Fibroblast of skin of scalp (primary cell): ENCODE measurements around the gene TXNRD1.

ENCODE experiments used
- DNase-seq: peaks from one replicate; pipeline ENCODE4 v3.0.0-alpha.2; 2013

TXNRD1 gene

DNA sequence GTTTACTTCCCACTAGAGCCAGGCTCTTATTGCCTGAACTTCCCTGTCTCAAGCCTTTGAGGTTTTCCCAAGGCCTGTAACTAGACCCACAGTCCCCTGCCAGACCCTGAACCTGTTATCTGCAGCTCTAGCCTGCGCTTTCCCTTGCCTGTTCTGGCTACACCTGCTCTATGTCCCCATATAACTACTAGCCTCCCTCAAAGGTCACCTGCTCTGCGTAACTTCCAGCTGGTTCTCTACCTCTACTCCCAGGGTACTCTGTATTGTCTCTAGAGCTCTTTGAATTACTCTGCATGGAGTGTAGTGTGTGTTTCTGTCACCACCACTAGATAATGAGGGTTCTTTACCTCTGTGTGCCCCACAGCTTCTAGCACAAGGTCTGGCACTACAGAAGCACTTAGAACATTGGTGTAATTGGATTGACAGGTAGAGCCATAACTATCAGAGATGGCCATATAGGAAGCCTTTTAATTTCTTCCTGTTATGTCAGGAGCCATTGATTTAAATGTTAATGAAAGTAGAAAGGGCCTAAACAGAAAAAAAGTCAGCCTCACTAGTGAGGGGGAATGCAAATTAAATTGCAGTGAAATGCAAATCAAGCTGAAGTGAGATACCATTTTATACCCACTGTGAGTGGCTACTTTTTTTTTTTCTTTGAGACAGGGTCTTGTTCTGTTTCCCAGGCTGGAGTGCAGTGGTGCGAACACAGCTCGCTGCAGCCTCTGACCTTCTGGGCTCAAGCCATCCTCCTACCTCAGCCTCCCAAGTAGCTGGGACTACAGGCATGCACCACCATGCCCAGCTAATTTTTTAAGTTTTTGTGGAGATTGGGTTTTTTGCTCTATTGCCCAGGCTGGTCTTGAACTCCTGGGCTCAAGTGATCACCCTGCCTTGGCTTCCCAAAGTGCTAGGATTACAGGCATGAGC, 135.7 kb downstream of the TXNRD1 start:
- DNase-seq: no peak

DNA sequence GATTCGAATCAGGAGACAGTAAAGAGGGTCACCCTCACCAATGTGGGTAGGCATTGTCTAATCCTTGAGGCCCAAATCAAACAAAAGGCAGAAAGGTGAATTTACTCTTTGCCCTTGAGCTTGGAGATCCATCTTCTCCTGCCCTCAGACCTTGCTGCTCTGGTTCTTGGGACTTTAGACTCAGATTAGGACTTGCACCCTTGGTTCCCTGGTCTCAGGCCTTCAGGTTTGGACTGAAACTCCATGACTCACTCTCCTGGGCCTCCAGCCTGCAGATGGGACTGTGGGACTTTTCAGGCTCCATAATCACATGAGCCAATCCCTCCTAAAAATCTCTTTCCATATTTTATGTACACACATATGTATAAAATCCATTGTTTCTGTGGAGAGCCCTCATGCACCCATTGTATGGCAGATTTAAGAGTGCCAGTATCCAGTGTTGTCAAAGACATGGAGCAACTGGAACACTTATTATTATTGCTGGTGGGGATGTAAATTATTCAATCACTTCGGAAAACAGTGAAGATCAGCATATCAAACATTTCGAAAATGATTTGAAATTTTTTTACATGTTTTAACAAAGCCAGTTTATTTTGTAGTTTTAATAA, 136.6 kb downstream of the TXNRD1 start:
- DNase-seq: no peak

DNA sequence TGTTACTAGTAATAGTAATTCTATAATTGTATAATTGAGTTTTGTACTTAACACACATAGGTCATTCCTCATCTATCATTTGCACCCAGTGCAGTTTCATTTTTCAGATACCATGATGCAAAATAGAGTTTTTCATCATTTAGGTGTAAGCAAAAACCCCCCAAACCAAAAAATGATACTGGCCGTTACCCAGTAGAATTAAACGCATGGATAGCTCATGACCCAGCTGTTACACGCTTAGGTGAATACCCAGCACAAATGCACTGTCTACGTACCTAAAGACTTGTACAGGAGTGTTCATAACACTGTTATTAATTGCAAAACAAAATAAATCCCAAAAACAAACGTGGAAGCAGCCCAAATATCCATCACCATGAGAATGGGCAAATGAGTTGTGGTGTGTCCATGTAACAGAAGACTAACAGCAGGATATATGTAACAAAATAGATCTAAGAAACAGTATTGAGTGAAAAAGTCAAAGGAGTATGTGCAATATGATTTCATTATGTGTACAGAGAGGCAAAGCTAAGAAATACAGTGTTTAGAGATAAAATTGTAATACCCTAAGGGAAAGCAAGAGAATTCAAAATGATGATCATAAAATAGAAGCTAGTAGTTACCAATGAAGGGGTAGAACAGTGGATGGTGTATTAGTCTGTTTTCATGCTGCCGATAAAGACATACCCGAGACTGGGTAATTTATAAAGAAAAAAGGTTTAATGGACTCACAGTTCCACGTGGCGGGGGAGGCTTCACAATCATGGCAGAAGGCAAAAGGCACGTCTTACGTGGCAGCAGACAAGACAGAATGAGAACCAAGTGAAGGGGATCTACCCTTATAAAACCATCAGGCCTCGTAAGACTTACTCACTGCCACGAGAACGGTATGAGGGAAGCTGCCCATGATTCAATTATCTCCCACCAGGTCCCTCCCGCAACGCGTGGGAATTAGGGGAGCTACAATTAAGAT, 137.7 kb downstream of the TXNRD1 start:
- no peak for DNase-seq

DNA sequence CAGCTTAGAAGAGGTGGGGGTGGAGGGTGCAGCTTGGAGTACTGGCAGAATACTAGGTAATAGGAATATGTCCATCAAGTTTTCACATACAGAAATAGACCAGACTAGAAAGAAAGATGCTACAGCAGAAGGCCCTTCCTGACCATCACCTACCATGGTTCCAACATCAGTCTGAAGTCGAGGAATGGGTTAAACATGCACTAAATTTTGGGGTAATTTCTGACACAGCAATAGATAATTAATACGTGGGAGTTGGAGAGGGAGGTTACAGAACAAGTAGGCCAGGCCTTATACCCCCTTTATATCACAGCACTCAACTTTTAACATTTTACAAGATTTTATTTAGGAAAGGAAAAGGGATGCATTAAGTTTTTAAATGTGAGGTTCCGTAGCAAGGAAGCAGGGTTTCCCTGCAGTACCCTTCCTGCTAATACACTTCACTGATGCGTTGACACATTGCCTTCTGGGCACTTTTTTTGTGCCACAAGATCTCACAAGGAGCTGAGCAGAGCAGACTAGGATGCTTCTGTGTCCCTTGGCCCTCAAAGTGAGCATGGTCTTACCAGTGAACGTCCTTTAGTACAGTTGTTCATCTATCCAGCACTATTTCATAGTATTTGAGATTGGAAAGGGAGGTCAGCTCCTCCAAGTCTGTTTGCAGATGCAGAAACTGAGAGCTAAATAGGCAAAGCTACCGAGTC, 138.7 kb downstream of the TXNRD1 start:
- DNase-seq: no peak

DNA sequence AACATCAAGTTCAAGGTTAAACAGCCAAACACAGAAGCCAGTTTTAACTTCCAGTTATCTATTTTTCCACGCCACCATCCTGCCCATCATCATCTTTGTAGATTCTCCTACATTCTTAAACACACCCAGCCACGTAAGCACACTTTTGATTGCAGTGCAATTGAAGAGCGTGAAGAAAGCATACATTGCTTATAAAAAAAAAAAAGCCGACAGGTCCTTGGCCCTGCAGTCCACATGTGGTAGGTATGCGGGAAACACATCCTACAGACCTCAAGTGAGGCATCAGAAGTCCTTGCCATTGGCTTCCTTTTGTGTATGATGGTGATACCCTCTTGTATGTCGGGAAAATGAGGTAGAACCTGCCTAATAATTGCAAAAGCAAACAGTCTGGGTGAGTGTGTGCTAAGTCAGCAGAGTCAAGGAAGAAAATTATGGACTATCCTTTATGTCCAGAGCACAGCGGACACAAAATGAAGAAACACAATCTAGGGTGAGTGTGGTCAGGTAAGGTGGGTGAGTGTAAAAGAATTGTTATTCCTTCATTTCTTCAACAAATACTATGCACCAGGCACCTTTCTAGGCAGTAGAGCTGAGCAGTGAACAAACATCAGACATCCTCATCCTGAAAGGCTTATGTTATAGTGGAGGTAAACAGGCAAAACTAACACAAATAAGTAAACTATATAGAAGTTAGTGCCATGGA, 139.4 kb downstream of the TXNRD1 start:
- DNase-seq: no peak

DNA sequence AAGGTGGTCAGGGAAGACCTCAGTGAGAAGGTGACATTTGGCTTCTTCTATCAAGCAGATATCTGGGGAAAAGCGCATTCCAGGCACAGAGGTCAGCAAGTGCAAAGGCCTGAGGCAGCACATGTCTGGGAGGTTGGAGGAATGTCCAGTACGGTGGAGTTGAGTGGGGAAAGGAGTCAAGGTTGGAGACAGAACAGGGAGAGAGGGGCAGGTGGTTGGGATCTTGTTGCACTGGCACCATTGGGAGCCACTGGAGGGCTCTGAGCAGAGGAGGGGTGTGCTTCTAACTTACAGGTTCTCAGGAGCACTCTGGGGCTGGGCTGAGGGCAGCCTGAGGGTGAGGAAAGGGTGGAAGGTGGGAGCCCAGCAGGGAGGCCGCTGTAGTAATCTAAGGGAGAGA, 140.1 kb downstream of the TXNRD1 start:
- DNase-seq: no peak

DNA sequence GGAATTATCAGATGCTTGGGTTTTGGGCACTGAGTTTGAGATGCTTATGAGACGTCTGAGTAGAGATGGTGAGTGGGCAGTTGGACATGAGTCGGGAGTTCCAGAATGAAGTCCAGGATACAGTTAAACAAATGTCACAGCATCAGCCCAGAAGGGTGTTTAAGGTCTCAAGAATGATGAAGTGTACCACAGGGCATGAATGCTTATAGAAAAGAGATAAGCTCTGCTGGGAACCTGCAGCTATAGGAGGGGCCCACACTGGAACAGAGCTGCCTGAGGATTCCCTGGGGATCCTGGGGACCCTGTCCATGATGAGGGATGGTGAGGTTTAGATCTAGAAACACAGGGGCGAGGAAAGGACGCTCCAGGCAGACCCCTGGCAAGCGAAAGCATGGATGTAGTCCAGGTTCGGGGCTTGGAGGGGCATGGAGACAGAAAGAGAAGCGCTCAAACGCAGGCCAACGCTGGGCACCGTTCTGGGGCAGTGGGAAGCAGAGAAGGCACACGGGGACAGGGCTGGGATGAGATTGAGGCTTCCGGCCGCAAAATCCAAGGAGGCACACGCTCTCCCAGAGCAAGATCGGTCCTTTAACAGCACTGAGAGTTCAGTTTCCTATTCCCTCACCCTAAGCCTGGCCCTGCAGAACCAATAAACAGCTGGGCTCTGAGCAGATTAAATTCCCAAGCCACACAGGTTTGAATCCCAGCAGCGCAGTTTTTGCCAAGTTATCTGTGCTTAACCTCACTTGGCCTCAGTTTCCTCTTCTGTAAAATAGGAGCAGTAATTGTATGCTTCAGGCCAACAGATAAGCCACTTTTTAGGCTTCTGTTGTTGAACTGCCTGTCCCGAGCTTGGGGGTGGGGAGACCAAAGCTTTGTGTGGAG, 140.9 kb downstream of the TXNRD1 start:
- no peak for DNase-seq

DNA sequence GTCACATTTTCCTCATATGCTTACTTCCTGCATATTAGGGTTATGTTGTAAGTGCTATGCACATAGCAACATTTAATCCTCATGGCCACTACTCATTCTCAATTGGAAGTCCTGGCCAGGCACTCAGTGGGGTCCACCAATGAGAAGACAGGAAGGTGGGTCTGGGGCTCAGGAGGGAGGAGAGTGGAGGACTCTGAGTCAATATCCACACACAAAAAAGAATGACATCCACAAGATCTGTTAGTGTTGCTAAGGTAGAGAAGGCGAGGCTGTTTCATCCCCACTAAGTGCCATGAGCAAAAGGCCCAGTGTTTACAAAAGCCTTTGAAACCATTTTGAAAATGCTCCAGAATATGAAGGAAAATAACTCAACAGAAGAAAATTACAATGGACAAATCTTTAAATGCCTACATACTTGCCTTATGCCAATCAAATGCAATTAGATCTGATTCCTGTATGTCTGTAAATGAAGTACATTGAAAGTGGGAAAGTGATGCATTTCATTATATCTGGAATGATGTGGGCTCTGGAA, 141.9 kb downstream of the TXNRD1 start:
- peak; percentile 34 for DNase-seq

DNA sequence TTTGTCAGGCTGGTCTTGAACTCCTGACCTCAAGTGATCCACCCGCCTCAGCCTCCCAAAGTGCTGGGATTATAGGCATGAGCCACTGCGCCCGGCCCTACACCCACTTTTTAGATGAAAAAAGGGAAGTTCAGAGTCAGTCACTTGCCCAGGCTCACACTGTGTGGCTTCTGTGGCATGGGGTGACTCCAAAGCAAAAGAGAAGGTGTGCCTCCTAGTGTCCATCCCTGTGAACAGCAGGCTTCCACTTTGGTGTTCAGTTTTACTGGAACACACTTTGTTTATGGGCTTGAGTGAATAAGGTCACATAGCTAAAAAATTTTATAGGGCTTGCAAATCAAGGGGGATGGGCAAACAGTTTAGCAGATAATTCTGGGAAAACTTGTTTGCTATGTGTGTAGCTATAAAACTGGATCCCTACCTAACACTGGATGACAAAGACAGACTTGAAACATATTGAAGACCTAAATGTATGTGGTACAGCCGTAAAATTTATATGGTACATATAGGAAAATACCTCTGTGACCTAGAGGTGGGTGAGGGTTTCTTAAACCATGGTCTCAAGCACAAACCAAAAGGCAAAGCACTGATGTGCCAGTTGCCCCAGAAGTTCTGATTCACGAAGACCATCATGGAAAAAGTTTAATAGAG, 142.9 kb downstream of the TXNRD1 start:
- peak; percentile 45 for DNase-seq

DNA sequence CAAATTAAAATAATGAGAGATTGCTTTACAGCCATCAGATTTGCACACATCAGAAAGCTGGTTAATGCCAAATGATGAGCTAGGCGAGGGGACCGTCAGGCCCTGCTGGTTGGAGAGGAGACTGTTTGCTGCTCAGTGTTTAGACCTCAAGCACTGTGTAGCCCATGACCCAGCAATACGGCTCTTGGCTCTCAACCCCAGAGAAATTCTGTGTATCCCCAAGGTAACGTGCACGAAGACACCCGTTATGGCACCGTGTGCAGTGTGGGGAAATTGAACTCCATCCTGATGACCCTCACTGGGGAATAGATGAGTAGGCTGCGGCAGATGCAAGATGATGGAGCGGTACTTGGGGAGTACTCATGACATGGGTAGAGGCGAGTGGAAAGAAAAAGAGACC, 143.6 kb downstream of the TXNRD1 start:
- DNase-seq: no peak

DNA sequence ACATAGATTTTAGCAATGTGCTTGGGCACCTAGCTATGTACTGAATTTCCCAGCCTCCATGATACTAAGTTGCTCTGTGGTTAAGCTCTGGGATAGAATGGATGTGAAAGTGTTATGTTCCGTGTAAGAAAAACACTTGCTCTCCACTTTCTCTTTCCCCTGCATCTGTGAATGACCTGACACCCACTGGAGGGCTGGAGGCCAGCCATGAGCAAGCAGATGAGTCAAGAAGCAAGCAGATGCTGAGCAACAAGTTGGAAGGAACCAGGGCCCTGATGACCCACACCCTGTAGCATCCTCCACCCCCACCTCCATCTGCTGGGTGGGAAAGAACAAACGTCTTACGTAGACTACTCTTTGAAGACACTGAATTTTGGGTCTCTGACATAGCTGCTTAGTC, 144.6 kb downstream of the TXNRD1 start:
- no peak for DNase-seq

DNA sequence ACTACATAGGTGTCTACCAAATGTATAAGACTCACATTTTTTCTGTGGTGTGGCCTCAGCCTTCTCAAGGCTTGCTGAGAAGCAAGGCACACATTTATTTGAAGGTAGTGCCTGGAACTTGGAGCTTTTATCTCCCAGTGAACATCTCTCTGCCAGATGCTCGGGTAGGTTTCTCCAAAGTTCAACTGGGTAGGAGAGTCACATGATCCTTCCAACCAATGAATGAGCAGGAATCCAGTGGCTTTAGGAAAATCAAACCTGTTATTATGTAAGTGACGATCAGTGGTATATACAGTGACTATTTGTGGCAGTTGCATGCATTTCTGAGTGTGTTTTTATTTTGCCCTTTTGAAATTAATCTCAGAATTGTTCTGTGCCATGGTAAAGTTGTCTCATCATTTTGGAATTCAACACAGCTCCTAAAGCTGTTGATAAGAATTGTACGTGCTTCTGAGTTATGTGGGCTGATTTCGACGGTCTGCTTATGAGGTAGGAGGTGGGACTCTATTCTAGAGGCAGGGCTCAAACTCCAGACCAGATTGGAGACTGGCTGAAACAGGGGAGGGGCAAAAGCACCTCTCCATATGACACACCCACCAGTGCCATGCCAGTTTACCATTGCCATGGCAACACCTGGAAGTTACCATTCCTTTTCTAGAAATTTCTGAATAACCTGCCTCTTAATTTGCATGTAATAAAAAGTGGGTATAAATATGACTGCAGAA, 145.6 kb downstream of the TXNRD1 start:
- DNase-seq: peak; percentile 22

DNA sequence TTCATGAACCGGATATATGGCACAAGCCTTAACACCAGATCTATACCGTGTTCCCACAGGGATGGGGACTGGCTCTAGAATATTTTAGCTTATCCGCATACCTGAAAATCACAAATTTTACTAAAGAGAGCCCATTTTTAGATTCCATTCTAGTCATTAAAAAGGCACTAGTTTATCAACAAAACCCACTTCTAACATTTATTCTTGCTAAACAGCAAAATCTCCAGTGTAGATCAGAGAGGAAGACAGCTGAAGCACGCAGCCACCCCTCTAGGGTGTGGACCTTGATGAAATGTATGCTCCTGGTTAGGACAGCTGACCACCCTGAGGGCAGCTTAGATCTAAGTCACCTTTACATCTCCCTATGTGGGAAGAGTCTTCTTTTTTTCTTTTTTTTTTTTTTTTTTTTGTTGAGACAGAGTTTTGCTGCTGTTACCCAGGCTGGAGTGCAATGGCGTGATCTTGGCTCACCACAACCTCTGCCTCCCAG, 150.4 kb downstream of the TXNRD1 start:
- no peak for DNase-seq

DNA sequence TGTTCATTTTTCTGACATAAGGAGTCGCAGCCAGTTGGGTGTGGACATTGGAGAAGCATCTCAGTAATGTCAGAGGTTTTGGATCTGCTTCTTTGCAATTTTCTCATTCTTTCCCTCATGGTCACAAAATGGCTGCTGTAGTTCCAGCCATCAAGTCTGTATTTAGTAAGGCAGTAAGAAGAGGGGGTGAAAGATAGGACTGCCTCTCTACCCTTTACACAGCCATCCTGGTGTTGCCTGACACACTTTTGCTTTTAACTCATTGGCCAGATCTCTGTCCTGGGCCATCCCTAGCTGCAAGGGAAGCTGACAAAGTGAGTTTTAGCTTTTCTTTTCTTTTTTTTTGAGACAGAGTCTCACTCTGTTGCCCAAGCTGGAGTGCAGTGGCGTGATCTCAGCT, 154.1 kb downstream of the TXNRD1 start:
- no peak for DNase-seq

DNA sequence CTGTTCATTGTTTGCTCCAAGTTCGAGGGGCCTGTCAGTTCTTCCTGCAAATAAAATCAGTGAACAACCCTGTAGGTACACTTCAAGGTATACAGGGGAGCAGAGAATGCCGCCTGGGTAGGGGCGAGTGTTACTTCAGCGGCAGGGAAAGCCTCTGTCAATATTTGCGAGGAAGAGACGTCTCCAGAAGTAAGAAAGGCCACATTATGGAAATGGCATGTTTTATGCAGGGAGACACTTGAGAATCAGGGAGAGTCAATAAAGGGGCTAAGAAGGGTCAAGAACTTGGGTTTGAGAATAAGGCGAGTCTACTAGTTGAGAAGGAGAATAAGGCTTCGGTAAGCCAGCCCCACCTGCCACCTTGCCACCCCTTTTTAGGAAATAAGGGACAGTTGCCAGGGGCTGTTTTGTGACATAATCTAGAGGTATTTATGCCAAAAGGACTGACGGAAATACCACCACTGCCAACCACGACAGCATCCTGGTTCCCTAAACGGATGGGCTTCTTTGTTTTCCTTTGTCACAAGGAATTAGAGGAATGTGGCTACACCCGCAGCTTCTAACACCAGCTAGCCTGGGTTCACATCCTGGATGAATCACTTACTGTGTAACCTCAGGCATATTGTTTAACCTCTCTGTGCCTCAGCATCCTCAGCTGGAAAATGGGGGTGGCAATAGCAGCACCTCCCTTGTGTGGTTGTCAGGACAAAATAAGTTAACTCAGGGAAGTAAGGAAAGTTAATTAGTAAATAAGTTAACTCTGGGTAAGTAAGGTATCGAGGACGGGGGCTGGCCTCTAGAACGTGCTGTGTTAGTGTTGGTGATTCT, 155.7 kb downstream of the TXNRD1 start:
- DNase-seq: peak; percentile 80

DNA sequence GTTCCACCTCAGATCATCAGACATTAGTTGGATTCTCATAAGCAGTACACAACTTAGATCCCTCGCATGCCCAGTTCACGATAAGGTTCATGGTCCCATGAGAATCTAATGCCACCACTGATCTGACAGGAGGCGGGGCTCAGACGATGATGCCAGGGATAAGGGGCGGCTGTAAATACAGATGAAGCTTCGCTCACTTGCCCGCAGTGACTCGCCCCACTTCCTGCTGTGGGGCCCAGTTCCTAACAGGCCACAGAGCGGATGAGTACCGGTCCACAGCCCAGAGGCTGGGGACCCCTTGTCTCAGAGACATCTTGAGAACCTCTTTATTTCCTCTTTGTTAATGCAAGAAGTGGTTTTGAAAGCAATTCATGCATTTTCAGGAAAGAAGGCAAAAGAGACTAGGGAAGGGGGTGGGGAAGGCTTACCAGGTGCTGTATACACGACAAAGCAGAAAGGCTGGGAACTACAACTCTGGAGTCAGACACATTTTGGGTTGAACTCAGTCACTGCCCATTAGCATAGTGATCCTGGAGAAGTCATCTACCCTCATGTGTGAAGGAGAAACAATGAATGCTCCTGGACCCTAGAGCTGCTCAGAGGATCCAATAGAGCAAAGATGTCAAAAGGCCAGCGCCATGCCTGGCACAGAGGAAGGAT, 156.6 kb downstream of the TXNRD1 start:
- no peak for DNase-seq

DNA sequence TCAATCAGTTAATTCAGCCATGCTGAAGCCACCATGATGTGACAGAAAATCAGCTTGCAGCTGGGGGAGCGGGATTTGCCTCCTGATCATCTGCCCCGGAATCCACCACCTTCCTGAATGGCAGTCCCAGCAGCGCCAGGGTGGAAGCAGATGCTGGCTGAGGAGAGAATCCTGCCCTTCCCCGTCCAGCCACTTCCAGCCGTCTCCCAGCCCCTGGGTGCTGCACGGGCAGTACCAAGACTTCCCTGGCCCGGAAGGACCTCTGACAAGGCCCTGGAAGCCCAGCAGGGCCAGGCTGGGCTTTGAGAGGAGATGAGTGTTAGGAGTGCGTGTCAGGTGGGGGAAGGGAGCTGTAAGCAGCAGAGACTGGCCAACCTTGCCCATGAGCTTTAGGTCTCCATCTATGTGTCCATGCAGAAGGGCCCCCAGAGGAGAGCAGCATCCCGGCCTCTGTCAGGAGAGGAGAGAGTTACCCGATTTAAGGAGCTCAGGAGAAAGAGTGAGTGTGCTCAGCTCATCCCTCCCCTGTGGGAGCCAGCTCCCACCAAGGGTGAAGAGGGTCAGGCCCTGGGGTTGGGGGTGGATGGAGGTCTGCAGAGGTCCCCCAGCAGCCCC, 157.2 kb downstream of the TXNRD1 start:
- no peak for DNase-seq
